GM18909 (cell line): ENCODE results near the gene TMEM150C.

Experiments used
- ATAC-seq: cut with Tn5 transposase; IDR thresholded peaks from one replicate; pipeline ENCODE4 v1.9.1; 2021; ENCODE audit warnings: mild to moderate bottlenecking; ENCODE audit not compliant: unreplicated experiment, poor library complexity

Gene TMEM150C

DNA sequence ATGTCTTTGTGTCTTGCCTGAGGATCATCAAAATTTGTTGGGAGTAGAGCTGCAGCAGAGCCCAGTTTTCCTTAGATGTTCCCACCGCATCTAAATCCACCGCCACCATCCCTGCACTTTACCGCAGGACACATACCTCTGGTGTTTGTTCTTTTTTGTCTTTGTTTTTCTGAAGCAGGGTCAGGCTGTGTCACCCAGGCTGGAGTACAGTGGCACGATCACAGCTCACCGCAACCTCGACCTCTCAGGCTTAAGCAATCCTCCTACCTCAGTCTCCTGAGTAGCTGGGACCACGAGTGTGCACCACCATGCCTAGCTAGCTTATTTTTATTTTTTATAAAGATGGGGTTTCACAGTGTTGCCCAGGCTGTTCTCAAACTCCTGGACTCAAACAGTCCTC lies 126.8 kb downstream of the TMEM150C start:
- ATAC-seq = no peak

DNA sequence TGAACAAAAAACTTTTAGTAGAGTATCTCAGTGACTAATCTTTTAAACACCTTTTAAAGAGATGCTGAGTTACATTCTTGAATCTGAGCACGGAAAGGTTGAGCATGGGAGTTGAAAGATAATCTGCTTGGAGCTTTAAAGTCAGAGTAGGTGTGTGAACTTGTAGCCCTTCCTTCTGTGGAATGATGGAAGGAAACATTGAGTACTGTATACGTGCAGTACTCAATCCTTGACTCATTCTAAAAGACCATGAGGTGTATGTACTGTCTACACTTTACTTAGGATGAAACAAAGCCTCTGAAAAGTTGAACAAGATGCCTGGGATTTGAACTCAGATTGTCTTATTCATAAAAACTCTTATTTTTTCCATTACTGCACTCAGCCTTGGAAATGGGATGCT lies 128.0 kb downstream of the TMEM150C start:
- ATAC-seq = no peak
